NCI-H2227 (cell line): ENCODE results near the gene NYAP1.
"Not testable (repeated sequence)": the region's sequence is repeated elsewhere in the genome, so short reads cannot be mapped to it uniquely, and the experiment has no call there.

Experiments
- DNase-seq: peaks from one replicate; lab custom pipeline; 2025; ENCODE audit not compliant: unreplicated experiment; lab: John Stamatoyannopoulos, UW

NYAP1 gene

DNA sequence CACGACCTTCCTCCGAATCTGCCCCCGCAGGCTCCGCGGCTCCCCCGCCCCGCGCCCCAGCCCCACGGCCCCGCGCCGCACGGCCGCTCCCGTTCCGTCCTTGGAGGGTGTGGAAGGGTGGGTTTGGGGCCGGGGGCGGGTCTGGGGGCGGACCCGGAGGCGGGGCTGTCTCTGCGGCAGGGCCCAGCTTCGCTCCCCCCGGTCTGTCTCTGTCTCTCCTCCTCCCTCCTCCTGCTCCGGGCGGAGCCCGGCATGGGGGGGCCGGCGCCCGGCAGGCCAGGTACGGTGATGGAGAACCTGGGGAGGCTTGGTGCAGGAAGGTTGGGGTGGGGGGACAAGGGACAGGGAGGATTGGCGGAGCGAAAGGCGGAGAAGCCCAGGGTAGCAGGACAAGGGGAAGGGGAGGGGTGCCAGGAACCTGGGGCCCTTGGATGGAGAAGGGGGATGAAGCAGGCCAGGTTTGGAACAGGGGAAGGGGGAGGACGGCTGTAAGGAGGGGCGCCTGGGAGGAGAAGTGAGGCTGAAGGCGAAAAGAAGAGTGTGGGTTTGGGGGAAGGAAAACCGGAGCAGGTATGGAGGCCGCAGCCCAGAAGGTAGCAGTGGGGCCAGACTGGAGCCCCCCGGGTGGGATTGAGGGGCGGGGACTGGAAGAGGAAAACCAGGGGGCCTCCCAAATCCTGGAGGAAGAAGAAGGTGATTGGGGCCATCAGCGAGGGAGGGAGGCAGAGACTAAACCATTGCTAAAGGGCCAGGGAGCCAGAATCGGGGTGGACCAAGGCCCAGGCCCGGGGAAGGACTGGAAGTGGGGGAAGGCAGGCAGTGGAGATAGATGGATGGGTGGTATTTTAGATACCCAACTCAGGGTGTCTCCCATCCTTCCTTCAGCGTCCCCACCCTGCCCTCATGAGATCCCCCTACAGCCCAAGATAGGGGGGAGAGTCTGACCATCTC is at the start of gene NYAP1:
TSS of gene NYAP1 (plus strand) at position 206 of the 951 bp plus-strand sequence. CDS start 1,385 bp downstream, outside the sequence.
- DNase-seq: peak; percentile 80

DNA sequence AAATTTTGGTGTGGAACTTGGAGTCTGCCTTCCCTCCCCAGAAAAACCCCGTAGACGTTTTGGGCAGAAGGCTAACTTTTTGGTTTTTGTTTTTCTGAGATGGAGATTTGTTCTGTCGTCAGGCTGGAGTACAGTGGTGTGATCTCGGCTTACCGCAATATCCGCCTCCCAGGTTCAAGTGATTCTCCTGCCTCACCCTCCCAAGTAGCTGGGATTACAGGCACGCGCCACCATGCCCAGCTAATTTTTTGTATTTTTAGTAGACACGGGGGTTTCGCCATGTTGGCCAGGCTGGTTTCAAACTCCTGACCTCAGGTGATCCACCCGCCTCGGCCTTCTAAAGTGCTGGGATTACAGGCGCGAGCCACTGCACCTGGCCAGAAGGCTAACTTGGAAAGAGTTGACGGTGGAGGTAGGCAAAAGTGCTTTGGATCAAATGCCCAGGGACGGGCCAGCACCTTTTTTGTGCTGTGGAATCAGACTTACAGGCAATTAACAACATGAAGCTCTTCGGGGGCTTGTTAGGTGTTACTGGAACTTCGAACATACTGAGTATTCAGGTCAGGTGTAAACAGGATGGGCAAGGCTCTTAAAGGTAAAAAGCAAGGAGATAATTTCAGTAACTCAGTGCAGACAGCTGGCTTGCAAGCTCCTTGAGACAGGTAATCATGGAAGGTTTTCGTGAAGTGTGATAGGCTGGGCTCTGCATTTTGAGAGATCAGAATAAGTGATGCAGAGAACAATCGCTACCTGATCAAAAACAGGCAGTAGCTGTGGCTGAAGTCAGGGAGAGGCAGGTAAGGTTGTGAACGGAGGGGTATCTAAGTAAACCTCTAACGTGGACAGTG is 49.2 kb upstream of the NYAP1 start:
- no peak for DNase-seq

DNA sequence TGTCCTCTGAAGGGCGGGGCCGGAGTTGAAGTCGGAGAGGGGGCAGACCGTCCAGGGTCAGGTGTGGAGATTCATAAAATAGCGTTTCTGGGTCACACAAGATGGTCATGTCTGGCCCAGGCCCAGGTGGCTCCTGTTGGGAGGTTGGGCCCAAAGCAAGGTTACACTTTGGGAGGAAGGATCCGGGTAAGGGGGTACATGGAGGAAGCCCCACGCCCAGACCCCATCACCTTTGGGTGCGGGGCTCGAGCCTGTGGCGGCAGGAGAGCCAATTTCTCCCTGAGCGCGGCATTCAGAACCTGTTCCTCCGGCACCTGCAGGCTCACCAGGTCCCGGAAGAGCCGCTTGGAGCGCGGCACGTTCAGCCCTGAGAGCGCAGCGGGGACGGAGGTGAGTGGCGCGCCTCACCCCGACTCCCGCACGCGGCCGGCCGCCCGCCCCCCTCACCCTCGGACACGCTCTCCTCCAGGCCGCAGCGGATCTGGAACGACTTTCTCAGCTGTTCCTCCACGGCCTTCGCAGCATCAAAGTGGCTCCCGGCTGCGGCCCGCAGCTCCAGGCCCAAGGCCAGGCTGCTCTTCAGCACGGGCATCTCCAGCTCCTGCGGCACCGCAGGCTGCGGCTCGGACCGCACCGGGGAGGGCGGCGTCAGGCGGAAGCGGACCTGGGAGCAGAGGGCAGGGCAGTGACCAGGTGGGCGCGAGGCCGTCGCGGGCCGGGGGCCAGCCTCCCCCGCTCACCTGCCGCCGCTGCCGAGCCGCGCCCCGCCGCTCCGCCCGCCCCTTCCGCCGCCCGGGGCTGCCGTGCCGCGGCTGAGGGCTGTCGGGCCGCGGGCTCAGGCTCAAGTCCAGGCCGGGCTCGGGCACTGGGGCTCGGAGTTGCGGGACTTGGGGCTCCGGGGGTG is 48.1 kb upstream of the NYAP1 start:
- peak; percentile 68 for DNase-seq

DNA sequence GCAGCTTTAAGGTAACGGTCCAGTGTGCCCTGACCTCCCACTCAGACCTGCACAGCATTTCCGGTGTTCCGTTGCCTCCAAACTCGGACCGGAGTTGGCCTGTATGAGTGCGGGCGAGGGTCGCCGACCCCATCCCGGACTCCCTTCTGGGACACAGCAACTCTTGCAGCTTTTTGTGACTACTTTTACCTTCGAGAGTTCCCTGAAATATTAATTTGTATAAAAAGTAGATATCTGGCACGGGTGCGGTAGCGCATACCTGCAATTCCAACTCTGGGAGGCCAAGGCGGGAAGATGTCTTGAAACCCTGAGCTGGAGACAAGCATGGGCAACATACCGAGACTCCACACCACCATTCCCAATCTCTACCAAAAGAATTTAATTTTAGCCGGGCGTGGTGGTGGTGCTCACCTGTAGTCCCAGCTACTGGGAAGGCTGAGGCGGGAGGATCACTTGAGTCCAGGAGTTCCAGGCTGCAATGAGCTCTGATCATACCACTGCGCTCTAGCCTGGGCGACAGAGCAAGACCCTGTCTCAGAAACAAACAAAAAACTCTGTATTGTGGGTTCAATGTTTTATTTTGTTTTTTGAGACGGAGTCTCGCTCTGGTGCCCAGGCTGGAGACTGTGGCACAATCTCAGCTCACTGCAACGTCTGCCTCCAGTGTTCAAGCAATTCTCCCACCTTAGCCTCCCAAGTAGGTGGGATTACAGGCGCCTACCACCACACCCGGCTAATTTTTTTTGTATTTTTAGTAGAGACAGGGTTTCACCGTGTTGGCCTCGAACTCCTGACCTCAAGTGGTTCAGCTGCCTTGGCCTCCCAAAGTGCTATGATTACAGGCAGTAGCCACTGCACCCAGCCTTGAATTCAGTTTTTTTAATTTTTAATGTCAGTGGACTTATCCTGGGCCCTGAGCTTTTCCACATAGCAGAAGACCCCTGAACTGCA is 46.3 kb upstream of the NYAP1 start:
- DNase-seq: no peak

DNA sequence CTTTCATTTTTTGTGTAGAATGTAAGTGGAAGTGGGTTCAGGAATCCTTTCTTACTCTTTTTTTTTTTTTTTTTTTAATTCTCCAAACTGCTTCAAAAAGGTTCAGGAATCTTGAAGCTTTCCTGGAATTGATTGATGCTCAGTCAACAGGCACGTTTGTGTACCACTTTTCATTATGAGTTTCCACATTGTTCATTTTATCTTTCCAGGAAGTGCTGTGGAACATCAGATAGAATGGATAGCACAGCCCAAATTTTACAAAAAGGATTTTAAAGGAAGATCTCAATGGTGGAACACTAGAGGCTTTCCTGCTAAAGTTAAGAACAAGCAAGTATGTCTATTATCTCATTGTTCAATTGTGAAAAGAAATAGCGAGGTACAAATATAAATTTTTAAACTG is 45.6 kb upstream of the NYAP1 start:
- DNase-seq: no peak

DNA sequence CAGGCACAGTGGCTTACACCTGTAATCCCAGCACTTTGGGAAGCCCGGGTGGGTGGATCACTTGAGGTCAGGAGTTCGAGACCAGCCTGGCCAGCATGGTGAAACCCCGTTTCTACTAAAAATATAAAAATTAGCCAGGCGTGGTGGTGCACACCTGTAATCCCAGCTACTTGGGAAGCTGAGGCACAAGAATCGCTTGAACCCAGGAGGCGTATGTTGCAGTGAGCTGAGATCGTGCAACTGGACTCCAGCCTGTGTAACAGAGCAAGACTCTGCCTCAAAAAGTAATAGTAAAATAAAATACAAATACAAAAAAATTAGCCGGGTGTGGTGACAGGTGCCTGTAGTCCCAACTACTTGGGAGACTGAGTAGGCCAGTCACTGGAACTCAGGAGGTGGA is 45.0 kb upstream of the NYAP1 start:
- DNase-seq: not testable (repeated sequence)

DNA sequence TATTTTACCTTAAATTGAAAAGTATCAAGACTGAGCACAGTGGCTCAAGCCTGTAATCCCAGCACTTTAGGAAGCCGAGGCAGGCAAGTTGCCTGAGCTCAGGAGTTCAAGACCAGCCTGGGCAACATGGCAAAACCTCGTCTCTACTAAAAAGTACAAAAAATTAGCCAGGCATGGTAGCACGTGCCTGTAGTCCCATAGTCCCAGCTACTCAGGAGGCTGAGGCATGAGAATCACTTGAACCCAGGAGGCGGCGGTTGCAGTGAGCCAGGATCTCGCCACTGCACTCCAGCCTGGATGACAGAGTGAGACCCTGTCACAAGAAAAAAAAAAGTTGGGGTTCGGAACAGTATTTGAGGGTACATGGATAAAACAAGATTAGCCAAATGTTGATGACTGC is 44.5 kb upstream of the NYAP1 start:
- not testable (repeated sequence) for DNase-seq

DNA sequence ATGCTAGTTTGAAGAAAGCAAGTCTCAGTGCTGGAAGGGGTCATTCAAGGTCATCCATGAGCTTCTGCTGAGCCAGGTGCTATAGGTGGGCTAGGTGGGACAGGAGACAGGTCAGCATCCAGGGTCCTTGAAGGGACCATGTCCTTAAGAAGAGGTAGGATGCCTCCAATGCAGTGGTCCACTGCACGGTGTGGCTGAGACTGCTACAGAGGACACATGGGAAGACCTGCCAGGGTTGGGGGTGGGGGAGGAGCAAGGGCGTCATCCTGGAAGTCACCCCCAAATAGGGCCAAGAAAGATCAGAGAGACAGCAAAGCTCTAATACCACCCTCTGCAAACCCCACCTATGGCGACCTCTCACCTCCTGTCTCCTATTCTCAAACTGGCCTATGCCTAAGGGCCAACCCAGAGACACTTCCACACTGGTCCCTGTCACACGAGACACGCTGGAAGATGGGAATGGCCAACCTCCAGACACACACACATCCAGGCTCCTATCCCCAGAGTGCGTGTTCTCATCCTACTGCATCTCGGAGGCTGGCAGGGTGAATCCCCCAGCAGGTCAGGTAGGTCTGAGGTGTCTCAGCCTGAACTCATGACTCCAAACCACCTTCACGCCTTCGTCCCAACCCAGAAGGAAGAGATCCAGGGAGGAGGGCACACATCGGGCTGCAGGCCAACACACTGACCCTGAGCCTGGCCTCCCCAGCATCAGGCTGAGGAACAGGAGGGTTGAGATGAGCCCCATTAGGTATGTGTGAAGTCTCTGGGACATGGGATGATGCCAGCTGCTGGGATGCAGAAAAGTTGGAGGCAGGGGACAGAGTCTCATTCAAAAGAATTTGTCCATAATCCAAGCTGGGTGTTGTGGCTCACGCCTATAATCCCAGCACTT is 41.8 kb upstream of the NYAP1 start:
- DNase-seq: no peak

DNA sequence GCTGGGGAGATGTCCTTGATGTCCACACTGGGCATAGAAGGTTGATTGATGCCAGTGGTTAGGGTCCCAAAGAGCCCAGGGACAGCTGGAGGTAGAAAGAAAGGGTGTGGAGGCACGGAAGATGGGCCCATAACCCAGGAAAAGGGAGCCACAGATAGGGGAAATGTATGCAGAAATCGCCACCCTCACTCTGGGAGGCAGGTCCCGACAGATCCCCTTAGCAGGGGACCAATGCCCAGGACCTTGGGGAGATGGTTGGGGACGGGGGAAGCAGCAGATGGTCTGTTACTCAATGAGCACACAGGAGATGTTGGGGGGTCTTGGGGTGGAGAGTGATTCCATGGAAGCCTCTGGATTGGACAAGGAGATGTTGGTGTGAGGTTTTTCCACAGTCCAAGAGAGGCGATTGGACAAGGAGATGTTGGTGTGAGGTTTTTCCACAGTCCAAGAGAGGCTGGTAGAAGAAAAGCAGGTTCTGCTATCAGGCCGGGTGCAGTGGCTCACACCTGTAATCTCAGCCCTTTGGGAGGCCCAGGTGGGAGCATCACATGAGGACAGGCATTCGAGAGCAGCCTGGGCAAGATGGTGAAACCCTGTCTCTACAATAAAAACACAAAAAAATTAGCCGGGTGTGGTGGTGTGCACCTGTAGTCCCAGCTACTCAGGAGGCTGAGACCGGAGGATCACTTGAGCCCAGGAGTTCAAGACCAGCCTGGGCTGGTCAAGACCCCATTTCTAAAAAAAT is 40.5 kb upstream of the NYAP1 start:
- no peak for DNase-seq

DNA sequence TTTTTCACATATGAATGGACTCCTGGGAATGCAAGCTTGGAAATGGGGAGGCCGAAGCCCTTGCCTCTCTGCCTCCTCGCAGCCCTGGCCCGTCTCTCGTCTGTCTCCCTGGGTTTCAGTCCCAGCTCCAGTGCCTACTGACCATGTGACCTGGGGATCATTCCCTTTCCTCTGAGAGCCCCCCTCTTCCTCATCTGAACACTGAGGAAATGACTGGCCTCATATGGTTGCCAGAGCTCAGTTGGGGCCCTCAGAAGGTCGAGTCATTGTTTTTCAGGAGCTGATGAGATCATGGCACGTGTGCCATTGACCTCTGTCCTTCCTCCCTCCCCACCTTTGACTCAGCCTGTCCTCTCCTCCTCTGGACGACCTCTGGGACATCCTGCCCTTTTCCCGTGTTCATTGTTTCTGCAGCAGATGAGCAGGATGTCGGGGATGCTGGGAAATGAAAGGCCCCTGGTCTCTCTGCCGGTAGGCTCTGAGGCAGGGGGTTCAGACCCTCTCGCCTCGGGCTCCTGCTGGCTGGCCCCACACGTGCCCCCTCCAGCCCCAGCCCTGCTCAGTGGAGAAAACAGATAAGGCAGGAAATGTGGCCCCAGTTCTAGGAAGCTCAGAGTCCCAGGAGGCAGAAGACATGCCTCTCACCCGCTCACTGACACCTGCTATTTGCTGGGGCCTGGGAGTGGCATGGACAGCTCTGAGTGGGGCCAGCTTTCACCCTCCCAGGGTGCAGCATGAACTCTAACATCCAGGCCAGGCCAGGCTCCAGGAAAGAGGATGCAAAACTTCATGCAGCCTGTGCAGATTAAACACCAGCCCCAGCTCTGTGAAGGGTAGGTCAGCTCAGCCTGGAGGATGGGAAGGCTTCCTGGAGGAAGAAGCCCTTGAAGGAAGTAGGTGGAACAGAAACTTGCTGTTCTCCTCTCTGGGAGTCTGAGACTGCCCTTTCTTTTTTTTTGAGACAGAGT is 39.1 kb upstream of the NYAP1 start:
- no peak for DNase-seq

DNA sequence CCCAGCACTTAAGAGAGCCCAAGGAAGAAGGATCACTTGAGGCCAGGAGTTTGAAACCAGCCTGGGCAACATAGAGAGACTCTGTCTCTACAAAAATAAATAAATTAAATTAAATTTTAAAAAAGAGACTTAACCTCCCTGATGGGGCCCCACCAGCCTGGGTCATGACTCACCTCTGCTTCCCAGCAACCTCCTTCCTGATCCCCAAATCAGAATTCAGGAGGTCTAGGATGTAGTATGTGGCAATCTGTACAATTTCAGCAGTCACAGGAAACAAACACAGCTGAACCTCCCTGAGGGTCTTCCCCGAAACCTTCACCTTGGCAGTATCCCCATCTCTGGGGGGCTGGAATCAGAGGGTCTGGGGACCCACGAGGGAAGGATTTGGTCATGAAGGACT is 37.7 kb upstream of the NYAP1 start:
- no peak for DNase-seq

DNA sequence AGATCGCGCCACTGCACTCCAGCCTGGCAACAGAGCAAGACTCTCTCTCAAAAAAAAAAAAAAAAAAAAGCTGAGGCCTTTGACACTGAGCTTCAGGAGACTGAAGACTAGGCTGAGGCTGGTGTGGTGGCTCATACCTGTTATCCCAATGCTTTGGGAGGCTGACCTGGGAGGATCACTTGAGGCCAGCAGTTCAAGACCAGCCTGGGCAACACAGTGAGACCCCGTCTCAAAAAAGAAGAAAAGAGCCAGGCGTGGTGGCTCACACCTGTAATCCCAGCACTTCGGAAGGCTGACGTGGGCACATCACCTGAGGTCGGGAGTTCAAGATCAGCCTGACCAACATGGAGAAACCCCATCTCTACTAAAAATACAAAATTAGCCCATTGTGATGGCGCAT is 36.4 kb upstream of the NYAP1 start:
- DNase-seq: not testable (repeated sequence)

DNA sequence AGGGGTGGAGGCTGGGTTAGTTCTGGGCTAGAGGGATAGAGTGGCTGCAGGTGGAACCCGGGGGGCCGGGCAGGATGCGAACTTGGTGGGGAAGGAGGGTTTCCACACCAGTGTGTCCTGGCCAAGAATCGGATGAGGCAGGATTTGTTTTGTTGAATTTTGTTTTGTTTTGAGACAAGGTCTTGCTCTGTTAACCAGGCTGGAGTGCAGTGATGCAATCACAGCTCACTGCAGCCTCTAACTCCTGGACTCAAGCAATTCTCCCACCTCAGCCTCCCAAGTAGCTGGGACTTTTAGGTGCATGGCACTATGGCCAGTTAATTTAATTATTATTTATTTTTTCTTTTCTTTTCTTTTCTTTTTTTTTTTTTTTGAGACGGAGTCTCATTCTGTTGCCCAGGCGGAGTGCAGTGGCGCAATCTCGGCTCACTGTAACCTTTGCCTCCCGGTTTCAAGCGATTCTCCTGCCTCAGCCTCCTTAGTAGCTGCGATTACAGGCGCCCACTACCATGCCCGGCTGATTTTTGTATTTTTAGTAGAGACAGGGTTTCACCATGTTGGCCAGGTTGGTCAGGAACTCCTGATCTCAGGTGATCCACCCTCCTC is 34.4 kb upstream of the NYAP1 start:
- no peak for DNase-seq

DNA sequence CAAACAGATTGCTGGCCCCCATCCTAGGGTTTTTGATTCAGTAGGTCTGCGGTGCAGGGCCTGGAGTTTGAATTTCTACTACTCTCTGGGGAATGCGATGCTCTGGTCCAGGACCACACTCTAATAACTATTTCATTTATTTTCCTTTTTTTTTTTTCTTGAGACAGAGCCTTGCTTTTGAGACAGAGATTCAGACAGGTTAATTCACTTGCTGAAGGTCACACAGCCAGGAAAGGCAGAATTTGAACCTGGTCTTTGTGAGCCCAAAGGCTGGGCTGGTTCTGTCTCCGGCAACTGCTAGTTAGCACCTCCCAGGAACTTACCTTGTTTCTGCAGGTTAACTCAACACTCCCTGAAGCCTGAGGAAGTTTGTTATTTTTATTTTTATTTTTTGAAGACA is 31.2 kb upstream of the NYAP1 start:
- DNase-seq: no peak

DNA sequence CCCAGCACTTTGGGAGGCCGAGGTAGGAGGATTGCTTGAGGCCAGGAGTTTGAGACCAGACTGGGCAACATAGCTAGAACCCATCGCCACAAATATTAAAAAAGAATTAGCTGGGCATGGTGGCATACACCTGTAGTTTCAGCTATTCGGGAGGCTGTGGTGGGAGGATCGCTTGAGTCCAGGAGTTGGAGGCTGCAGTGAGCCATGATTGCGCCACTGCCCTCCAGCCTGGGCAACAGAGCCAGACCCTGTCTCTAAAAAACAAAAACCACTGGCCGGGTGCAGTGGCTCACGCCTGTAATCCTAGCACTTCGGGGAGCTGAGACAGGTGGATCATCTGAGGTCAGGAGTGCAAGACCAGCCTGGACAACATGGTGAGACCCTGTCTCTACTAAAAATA is 29.9 kb upstream of the NYAP1 start:
- DNase-seq: not testable (repeated sequence)

DNA sequence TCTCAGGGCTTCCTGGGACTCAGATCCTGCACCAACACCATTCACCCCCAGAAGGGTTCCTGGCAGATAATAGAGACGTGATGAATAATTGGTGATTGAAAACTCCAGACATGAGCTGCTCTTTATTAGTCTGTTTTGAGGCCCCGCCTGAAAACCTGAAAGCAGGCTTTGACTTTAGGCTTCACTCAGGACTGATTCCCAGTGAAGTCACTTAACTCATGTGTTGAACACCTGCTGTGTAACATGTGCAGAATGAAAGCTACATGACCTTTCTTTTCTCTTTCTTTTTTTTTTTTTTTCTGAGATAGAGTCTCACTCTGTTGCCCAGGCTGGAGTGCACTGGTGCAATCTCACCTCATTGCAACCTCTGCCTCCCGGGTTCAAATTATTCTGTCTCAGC is 28.5 kb upstream of the NYAP1 start:
- no peak for DNase-seq
